ENCODE measurements around the gene FNDC3A. TPM values are rescaled to one million over a fixed set of nuclear protein-coding genes. Genes with fewer than 3 reads are reported as not detected.

The FNDC3A gene
- total RNA-seq, 1 donor from 2014 or later: 69.3 TPM

DNA sequence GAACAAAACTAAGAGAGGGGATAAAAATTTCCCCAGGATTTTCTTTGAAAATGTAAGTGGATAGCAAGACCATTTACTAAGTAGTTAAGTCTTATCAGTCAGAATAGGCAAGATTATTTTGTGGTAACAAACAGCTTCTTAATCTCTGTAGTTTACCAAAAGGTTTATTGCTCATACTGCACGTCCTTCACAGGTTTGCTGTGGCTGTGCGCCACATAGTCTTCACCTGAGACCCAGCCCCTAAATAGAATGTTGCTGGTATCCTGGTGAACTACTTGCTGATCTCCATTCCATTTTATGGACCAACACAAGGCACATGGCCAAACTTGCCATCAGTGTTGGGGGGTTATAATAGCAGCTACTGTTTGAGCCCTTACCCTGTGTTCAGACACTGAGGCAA lies 44.6 kb downstream of the FNDC3A start:
- Histone ChIP-seq H2AFZ (replicated peaks) (no peak overlapping the region), H4K20me1 (ENCODE audit: low read depth) (no peaks in the 10 kb centered on the region), H3K9ac (no peak overlapping the region), H3K4me2 (no peak overlapping the region), H3K27ac (no peak overlapping the region), H3K4me1 (no peaks in the 10 kb centered on the region), H3F3A (ENCODE audit: low read depth) (peaks cover 4% of the 10 kb centered on the region), H3K36me3 (peaks cover 17% of the 10 kb centered on the region), H3K79me2 (ENCODE audit: low read depth) (peaks cover 9% of the 10 kb centered on the region), H3K9me3 (ENCODE audit: low read depth) (no peaks in the 10 kb centered on the region), H3K4me3 (no peak overlapping the region), H3K27me3 (no peaks in the 10 kb centered on the region)
- DNase-seq (ENCODE audit: low spot score): no peak
- H3K36me3 Mint-ChIP-seq: peaks cover 36% of the 10 kb centered on the region
- H3K4me1 Mint-ChIP-seq: no peaks in the 10 kb centered on the region
- H3K27ac Mint-ChIP-seq: no peak overlapping the region
- no peak for TF ChIP-seq EZH2phosphoT487 (IDR thresholded peaks at IDR 0.05)
- no peak for TF ChIP-seq EZH2 (IDR thresholded peaks at IDR 0.05)
- TF ChIP-seq, protein P1, sequence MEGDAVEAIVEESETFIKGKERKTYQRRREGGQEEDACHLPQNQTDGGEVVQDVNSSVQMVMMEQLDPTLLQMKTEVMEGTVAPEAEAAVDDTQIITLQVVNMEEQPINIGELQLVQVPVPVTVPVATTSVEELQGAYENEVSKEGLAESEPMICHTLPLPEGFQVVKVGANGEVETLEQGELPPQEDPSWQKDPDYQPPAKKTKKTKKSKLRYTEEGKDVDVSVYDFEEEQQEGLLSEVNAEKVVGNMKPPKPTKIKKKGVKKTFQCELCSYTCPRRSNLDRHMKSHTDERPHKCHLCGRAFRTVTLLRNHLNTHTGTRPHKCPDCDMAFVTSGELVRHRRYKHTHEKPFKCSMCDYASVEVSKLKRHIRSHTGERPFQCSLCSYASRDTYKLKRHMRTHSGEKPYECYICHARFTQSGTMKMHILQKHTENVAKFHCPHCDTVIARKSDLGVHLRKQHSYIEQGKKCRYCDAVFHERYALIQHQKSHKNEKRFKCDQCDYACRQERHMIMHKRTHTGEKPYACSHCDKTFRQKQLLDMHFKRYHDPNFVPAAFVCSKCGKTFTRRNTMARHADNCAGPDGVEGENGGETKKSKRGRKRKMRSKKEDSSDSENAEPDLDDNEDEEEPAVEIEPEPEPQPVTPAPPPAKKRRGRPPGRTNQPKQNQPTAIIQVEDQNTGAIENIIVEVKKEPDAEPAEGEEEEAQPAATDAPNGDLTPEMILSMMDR (IDR thresholded peaks at IDR 0.05): no peak
- H3K9me3 Mint-ChIP-seq: peaks cover 31% of the 10 kb centered on the region
- H3K4me3 Mint-ChIP-seq: no peak overlapping the region
- no peaks in the 10 kb centered on the region for H3K27me3 Mint-ChIP-seq (ENCODE audit: insufficient read depth, low read depth)

DNA sequence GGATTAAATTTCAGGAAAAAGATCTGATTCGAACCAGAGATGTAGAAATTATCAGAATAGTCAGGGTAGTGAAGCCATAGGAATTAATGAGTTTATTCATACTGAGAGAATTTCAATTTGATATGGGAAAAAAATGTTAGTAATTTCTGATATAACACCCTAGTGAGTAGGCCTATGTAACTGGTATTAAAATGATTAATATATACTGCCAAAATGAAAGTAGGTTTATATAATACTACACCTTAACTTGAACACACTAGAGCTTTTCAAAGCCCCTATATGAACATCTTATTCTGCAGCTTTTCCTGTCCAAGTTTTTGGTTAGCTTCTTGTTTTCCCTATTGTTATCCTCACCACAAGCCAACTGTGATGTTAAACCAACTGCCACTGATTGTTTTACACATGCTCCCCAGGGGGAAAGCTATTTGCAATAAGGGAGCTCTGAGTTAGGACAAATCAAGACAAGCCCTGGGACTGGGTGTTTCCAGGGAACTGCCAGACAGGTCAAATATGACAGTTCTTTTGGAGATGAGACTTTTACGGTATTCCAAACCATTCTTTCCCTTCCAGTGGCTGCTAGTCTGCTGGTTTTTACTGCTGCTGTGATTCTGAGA lies 45.3 kb downstream of the FNDC3A start:
- no peak overlapping the region for H3K9ac ChIP-seq
- no peak overlapping the region for H3K27ac ChIP-seq
- Mint-ChIP-seq H3K27me3 (ENCODE audit: insufficient read depth, low read depth) (no peaks in the 10 kb centered on the region), H3K4me3 (no peak overlapping the region), H3K4me1 (no peaks in the 10 kb centered on the region), H3K27ac (no peak overlapping the region), H3K9me3 (peaks cover 31% of the 10 kb centered on the region), H3K36me3 (peaks cover 35% of the 10 kb centered on the region)
- no peaks in the 10 kb centered on the region for H3K9me3 ChIP-seq (ENCODE audit: low read depth)
- H3K4me1 ChIP-seq: no peaks in the 10 kb centered on the region
- H3K79me2 ChIP-seq (ENCODE audit: low read depth): peaks cover 9% of the 10 kb centered on the region
- no peak overlapping the region for H3K4me2 ChIP-seq
- H3K36me3 ChIP-seq: peaks cover 17% of the 10 kb centered on the region
- H3F3A ChIP-seq (ENCODE audit: low read depth): peaks cover 4% of the 10 kb centered on the region
- no peaks in the 10 kb centered on the region for H3K27me3 ChIP-seq
- H3K4me3 ChIP-seq: no peak overlapping the region
- DNase-seq (ENCODE audit: low spot score): peak; percentile 3
- TF ChIP-seq, protein P1 (IDR thresholded peaks at IDR 0.05): no peak
- TF ChIP-seq EZH2phosphoT487 (IDR thresholded peaks at IDR 0.05): no peak
- TF ChIP-seq EZH2 (IDR thresholded peaks at IDR 0.05): no peak
- H4K20me1 ChIP-seq (ENCODE audit: low read depth): no peaks in the 10 kb centered on the region
- no peak overlapping the region for H2AFZ ChIP-seq (replicated peaks)

DNA sequence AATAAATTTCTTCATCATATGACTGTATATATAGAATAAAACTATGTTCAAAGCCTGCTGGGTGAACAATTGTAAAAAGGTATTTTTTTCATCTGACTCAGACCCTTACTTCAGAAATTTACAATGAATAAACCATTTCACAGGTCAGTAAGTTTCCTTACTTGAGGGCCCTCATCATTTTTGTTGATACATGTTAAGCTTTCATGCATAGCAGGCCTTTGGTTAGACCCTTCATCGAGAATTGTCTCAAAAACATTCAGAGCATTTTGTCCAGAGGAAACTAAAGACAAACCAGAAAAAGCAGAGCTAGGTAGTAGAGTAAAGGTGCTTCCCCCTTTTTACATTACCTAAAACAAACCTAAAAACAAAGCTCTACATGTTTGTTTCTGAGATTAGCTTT lies 46.2 kb downstream of the FNDC3A start:
- no peak for DNase-seq (ENCODE audit: low spot score)
- Mint-ChIP-seq H3K4me3 (no peak overlapping the region), H3K36me3 (peaks cover 39% of the 10 kb centered on the region), H3K9me3 (peaks cover 31% of the 10 kb centered on the region), H3K4me1 (no peaks in the 10 kb centered on the region), H3K27me3 (ENCODE audit: insufficient read depth, low read depth) (no peaks in the 10 kb centered on the region), H3K27ac (no peak overlapping the region)
- Histone ChIP-seq H3K9me3 (ENCODE audit: low read depth) (no peaks in the 10 kb centered on the region), H3F3A (ENCODE audit: low read depth) (peaks cover 4% of the 10 kb centered on the region), H3K27me3 (no peaks in the 10 kb centered on the region), H3K4me3 (no peak overlapping the region), H3K36me3 (peaks cover 17% of the 10 kb centered on the region), H3K4me1 (no peaks in the 10 kb centered on the region), H3K79me2 (ENCODE audit: low read depth) (peaks cover 9% of the 10 kb centered on the region), H4K20me1 (ENCODE audit: low read depth) (no peaks in the 10 kb centered on the region), H3K4me2 (no peak overlapping the region), H3K9ac (no peak overlapping the region), H2AFZ (replicated peaks) (no peak overlapping the region), H3K27ac (no peak overlapping the region)
- TF ChIP-seq, protein P1 (IDR thresholded peaks at IDR 0.05): no peak
- TF ChIP-seq EZH2 (IDR thresholded peaks at IDR 0.05) (no peak), EZH2phosphoT487 (IDR thresholded peaks at IDR 0.05) (no peak)

Data from neural progenitor cell (in vitro differentiated cells).